Esophagus squamous epithelium (tissue), 4 donors: ENCODE measurements around the gene LARGE1.

Experiments used
- POLR2A ChIP-seq, 4 donors: fragments of 450-650 bp; IDR thresholded peaks; one replicate each; pipeline ENCODE4 v1.6.1; 2017; ENCODE audit warnings: antibody characterized with exemption in 4 of 4, mild to moderate bottlenecking in 4 of 4, moderate library complexity in 3 of 4
- TF ChIP-seq, protein P1 (sequence below), 6 experiments: fragments of 450-650 bp in 4 of 6; fragments of 200-600 bp in 2 of 6; sonication (generic) in 2 of 6; IDR thresholded peaks; one replicate each; pipeline ENCODE4 v1.5.1; 2016 to 2019; ENCODE audit warnings: antibody characterized with exemption in 6 of 6, mild to moderate bottlenecking in 4 of 6, moderate library complexity in 4 of 6

DNA sequence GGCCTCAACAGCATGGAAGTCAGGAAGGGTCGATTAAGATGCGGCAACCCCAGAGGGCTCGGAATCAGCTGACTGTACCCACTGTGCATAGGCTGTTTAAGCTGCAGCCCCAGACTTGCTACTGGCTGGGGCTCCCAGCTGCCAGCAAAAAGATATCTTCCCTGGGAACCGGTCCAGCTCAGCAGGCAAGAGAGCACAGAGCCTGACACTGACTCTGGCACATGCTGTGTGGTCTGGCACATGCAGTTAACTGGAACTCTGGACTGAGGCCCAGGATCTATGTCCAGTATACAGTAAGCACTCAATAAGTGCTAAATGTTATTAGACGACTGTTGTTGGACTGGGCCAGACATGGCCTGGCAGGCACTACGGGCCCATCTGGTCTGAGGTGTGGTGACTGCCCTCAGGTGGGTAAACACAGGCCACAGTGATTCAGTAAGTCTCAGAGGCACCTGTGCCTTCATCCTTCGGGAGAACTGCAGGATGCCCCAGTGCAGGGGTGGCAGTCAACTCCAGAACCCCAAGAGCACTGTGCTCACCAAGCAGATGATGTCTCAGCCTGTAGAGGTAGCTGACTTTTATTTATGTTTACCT lies 87.6 kb downstream of the LARGE1 start:
- TF ChIP-seq, protein P1, sequence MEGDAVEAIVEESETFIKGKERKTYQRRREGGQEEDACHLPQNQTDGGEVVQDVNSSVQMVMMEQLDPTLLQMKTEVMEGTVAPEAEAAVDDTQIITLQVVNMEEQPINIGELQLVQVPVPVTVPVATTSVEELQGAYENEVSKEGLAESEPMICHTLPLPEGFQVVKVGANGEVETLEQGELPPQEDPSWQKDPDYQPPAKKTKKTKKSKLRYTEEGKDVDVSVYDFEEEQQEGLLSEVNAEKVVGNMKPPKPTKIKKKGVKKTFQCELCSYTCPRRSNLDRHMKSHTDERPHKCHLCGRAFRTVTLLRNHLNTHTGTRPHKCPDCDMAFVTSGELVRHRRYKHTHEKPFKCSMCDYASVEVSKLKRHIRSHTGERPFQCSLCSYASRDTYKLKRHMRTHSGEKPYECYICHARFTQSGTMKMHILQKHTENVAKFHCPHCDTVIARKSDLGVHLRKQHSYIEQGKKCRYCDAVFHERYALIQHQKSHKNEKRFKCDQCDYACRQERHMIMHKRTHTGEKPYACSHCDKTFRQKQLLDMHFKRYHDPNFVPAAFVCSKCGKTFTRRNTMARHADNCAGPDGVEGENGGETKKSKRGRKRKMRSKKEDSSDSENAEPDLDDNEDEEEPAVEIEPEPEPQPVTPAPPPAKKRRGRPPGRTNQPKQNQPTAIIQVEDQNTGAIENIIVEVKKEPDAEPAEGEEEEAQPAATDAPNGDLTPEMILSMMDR (IDR thresholded peaks at IDR 0.05): no peak
- no peak for TF ChIP-seq POLR2A (IDR thresholded peaks at IDR 0.05)
